PC-9 (cell line): ENCODE data around the gene TBC1D2. TPM values are rescaled to one million over a fixed set of nuclear protein-coding genes. Genes with fewer than 3 reads are reported as not detected.

Experiments used
- BruUV-seq: library from RNA; stranded (reverse); fragments of 400-500 nt; replicated peaks from 2 replicates; lab custom pipeline; 2021; lab: Mats Ljungman, UMichigan
- CTCF ChIA-PET: fragments of 300-600 bp; sonication (Branson Sonifier 250); formaldehyde crosslinking; loops from one replicate; lab custom pipeline; 2022; ENCODE audit warnings: antibody characterized with exemption; lab: Charles Lee
- POLR2A ChIA-PET: fragments of 300-600 bp; sonication (Branson Sonifier 250); formaldehyde crosslinking; loops from one replicate; lab custom pipeline; 2022; ENCODE audit warnings: antibody characterized with exemption; ENCODE audit not compliant: unreplicated experiment; lab: Charles Lee
- DNase-seq, 2 experiments: peaks; one replicate each; pipeline versions ENCODE4 v3.0.0 to v3.0.0-alpha.2; 2015 to 2022; ENCODE audit warnings: mixed read lengths in 1 of 2
- H2AFZ ChIP-seq: fragments of 200-600 bp; sonication (generic); 2 replicates; pipeline ENCODE4 v1.8.1; 2017; ENCODE audit warnings: antibody characterized with exemption
- H3F3A ChIP-seq: fragments of 200-600 bp; sonication (generic); 2 replicates; pipeline ENCODE4 v1.8.1; 2017; ENCODE audit warnings: antibody characterized with exemption, mild to moderate bottlenecking, low read depth; ENCODE audit not compliant: insufficient read depth
- H3K27ac ChIP-seq: fragments of 200-600 bp; sonication (generic); 2 replicates; pipeline ENCODE4 v1.6.1; 2016; ENCODE audit warnings: mixed run types
- H3K27me3 ChIP-seq: fragments of 200-600 bp; sonication (generic); 2 replicates; pipeline ENCODE4 v1.6.1; 2016; ENCODE audit warnings: low read depth, mixed run types; ENCODE audit not compliant: insufficient read depth
- H3K36me3 ChIP-seq: fragments of 200-600 bp; sonication (generic); 2 replicates; pipeline ENCODE4 v1.6.1; 2016; ENCODE audit warnings: low read depth, mixed run types
- H3K4me1 ChIP-seq: fragments of 200-600 bp; sonication (generic); replicated peaks from 2 replicates; pipeline ENCODE4 v1.6.1; 2016; ENCODE audit warnings: mixed run types; ENCODE audit not compliant: insufficient read depth
- H3K4me2 ChIP-seq: fragments of 200-600 bp; sonication (generic); 2 replicates; pipeline ENCODE4 v1.6.1; 2017; ENCODE audit warnings: mixed run types
- H3K4me3 ChIP-seq: fragments of 200-600 bp; sonication (generic); 2 replicates; pipeline ENCODE4 v1.6.1; 2016; ENCODE audit warnings: mixed run types
- H3K79me2 ChIP-seq: fragments of 200-600 bp; sonication (generic); 2 replicates; pipeline ENCODE4 v1.6.1; 2017; ENCODE audit warnings: low read depth, mixed run types
- H3K9me2 ChIP-seq: fragments of 200-600 bp; sonication (generic); 2 replicates; pipeline ENCODE4 v1.8.1; 2017; ENCODE audit warnings: mild to moderate bottlenecking; ENCODE audit not compliant: insufficient read depth
- H3K9me3 ChIP-seq: fragments of 200-600 bp; sonication (generic); 2 replicates; pipeline ENCODE4 v1.8.1; 2016; ENCODE audit warnings: low read depth; ENCODE audit not compliant: insufficient read depth
- H4K20me1 ChIP-seq: fragments of 200-600 bp; sonication (generic); 2 replicates; pipeline ENCODE4 v1.8.1; 2017; ENCODE audit not compliant: insufficient read depth
- EZH2 ChIP-seq: fragments of 200-600 bp; sonication (generic); IDR thresholded peaks from 2 replicates; pipeline ENCODE4 v1.8.0; 2017; ENCODE audit warnings: antibody characterized with exemption, low read depth
- intact Hi-C: fragments of 100-400 bp; cut with micrococcal nuclease; formaldehyde crosslinking; loops from one replicate; pipeline ENCODE4 v1.10.0; 2022; ENCODE audit not compliant: unreplicated experiment
- total RNA-seq: library from RNA; stranded (reverse); gene quantifications from 2 replicates; pipeline ENCODE4 v1.2.3, GENCODE V29; 2021
- TF ChIP-seq, protein P1 (sequence below): fragments of 200-600 bp; sonication (generic); conservative IDR thresholded peaks from 2 replicates; pipeline ENCODE4 v1.6.1; 2017; ENCODE audit warnings: mixed run types, antibody characterized with exemption, mild to moderate bottlenecking, moderate library complexity

TBC1D2 gene
- total RNA-seq, 1 experiment from 2014 or later: 44.7 TPM

DNA sequence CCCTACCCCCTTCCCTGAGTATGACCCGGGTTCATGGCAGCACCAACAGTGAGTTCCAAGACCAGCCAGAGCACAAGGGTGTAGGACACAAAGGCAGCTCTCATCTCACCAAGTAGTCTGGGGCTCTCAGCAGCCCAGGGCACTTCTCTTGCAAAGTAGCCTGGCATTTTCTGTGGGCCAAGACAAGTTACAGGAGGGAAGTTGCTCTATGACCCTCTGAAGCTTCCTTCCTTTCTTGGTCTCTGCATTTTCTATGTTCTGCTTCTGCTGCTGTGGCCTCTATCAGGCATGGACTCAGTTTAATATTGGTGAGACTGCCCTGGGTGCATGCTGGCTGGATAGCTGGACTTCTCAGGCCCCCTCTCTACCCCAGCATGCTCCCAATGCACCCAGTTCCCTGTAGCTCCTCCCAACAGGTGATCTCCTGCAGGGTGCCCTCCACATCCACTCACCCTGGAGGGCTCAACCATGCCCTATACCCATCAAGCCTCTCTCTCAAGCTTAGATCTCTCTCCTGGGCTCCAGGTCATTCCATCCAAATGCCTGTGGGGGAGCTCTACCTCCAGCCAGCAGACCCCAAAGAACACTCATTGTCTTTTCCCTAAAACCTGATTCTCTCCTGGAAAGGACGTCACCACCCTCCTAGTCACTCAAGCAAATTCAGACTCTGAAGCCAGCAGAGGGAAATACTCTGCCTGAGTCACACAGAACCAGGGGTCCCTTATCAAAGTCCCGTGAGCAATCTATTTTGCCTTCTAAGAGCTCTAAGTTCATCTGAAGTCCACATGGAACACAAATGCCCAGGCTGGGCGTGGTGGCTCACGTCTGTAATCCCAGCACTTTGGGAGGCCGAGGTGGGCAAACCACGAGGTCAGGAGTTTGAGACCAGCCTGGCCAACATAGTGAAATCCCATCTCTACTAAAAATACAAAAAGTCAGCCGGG is 13.8 kb downstream of the TBC1D2 start:
- H3K79me2 ChIP-seq: peaks cover 29% of the 10 kb centered on the region
- BruUV-seq: no TSS peak
- H3K27ac ChIP-seq: no peak overlapping the region
- no peaks in the 10 kb centered on the region for H3K9me3 ChIP-seq
- intact Hi-C loops: no loop called here
- no peaks in the 10 kb centered on the region for H4K20me1 ChIP-seq
- no peak overlapping the region for H2AFZ ChIP-seq
- no peaks in the 10 kb centered on the region for H3K9me2 ChIP-seq
- ChIA-PET POLR2A (interaction anchor here (0.5 kb wide), 1 partner anchor 12 kb away, joined by 4 read pairs; no protein-coding TSS in a partner anchor), CTCF (no interaction called here)
- DNase-seq: no peak
- peaks cover 15% of the 10 kb centered on the region for H3K36me3 ChIP-seq
- no peak overlapping the region for H3K4me3 ChIP-seq
- H3K4me1 ChIP-seq: peaks cover 34% of the 10 kb centered on the region
- H3K27me3 ChIP-seq: no peaks in the 10 kb centered on the region
- H3F3A ChIP-seq: peaks cover 29% of the 10 kb centered on the region
- H3K4me2 ChIP-seq: no peak overlapping the region
- TF ChIP-seq, protein P1, sequence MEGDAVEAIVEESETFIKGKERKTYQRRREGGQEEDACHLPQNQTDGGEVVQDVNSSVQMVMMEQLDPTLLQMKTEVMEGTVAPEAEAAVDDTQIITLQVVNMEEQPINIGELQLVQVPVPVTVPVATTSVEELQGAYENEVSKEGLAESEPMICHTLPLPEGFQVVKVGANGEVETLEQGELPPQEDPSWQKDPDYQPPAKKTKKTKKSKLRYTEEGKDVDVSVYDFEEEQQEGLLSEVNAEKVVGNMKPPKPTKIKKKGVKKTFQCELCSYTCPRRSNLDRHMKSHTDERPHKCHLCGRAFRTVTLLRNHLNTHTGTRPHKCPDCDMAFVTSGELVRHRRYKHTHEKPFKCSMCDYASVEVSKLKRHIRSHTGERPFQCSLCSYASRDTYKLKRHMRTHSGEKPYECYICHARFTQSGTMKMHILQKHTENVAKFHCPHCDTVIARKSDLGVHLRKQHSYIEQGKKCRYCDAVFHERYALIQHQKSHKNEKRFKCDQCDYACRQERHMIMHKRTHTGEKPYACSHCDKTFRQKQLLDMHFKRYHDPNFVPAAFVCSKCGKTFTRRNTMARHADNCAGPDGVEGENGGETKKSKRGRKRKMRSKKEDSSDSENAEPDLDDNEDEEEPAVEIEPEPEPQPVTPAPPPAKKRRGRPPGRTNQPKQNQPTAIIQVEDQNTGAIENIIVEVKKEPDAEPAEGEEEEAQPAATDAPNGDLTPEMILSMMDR: no peak
- no peak for TF ChIP-seq EZH2

DNA sequence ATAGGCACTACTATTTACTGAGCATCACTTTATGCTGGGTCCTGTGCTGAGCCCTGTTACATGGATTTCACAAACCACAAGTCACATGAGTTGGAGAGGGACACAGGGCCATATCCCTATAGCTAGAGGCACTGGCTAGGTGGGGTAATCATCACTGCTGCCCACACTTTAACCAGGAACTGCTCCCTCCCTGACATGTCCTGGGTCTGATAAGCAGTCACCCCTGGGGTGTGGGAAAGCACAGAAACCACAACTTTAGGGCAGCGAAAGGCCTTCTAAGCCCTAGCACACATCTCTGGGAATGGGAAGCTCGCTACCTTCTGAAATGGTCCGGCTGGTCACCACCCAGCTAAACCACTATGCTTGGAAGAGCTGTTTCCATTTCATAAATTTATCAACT is 15.0 kb downstream of the TBC1D2 start:
- intact Hi-C loops: no loop called here
- Histone ChIP-seq H3K27me3 (no peaks in the 10 kb centered on the region), H3K27ac (no peak overlapping the region), H2AFZ (no peak overlapping the region), H3K9me2 (no peaks in the 10 kb centered on the region), H3K9me3 (no peaks in the 10 kb centered on the region), H3K36me3 (peaks cover 7% of the 10 kb centered on the region; the same call in 1 of the 2 replicates), H3K4me3 (no peak overlapping the region), H3K4me1 (peaks cover 25% of the 10 kb centered on the region), H3K4me2 (no peak overlapping the region), H3K79me2 (peaks cover 19% of the 10 kb centered on the region), H4K20me1 (no peaks in the 10 kb centered on the region), H3F3A (peaks cover 19% of the 10 kb centered on the region)
- ChIA-PET CTCF (no interaction called here), POLR2A (interaction anchor here (0.6 kb wide), 1 partner anchor 17 kb away, joined by 10 read pairs; no protein-coding TSS in a partner anchor)
- BruUV-seq: no TSS peak
- no peak for TF ChIP-seq EZH2
- TF ChIP-seq, protein P1: no peak
- DNase-seq: no peak

DNA sequence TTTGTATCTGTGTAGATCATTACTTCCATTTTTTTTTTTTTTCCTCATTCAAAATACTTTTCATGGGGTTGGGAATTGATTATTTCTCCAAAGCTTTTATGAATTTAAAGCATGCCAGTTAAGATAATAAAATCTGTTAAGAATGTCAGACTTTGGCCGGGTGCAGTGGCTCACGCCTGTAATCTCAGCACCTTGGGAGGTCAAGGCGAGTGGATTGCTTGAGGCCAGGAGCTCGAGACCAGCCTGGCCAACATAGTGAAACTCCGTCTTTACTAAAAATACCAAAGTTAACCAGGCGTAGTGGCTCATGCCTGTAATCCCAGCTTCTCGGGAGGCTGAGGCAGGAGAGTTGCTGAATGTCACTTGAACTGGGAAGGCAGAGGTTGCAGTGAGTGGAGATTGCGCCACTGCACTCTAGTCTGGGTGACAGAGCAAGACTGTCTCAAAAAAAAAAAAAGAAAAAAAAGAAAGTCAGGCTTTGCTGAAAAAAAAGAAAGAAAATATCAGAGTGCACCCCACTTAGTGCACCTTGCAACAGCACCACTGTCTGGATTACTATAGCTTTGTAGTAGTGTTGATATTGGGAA is 18.5 kb downstream of the TBC1D2 start:
- Histone ChIP-seq H3K4me2 (no peak overlapping the region), H3K27ac (no peak overlapping the region), H3K36me3 (peaks cover 20% of the 10 kb centered on the region), H3K9me3 (no peaks in the 10 kb centered on the region), H3K9me2 (no peaks in the 10 kb centered on the region), H2AFZ (no peak overlapping the region), H4K20me1 (no peaks in the 10 kb centered on the region), H3K4me3 (no peak overlapping the region), H3K79me2 (peaks cover 13% of the 10 kb centered on the region), H3F3A (no peaks in the 10 kb centered on the region), H3K27me3 (no peaks in the 10 kb centered on the region), H3K4me1 (peaks cover 10% of the 10 kb centered on the region)
- ChIA-PET CTCF (interaction anchor here (0.6 kb wide), 1 partner anchor 11 kb away, joined by 5 read pairs; no protein-coding TSS in a partner anchor), POLR2A (interaction anchor here (1.1 kb wide), 1 partner anchor 306 kb away, joined by 7 read pairs; no protein-coding TSS in a partner anchor)
- intact Hi-C loops: no loop called here
- no peak for DNase-seq
- no TSS peak for BruUV-seq
- TF ChIP-seq, protein P1: no peak
- no peak for TF ChIP-seq EZH2
